H9 (cell line): ENCODE results near the gene BRSK2. TPM values are rescaled to one million over a fixed set of nuclear protein-coding genes. Genes with fewer than 3 reads are reported as not detected.

Experiments used
- DNase-seq: peaks from one replicate; pipeline ENCODE4 v3.0.0-alpha.2; 2017
- H2AFZ ChIP-seq: one replicate; pipeline ENCODE4 v1.6.1; 2013; ENCODE audit warnings: mild to moderate bottlenecking, low read length, control low read depth, moderate library complexity
- H2AK5ac ChIP-seq: 2 replicates; pipeline ENCODE4 v1.6.1; 2013; ENCODE audit warnings: low read length, control low read depth, mixed read lengths; ENCODE audit not compliant: insufficient read length
- H2BK120ac ChIP-seq: one replicate; pipeline ENCODE4 v1.6.1; 2013; ENCODE audit warnings: low read depth, mild to moderate bottlenecking, low read length, control low read depth, inconsistent platforms; ENCODE audit not compliant: poor library complexity, severe bottlenecking
- H2BK12ac ChIP-seq: 2 replicates; pipeline ENCODE4 v1.6.1; 2013; ENCODE audit warnings: low read length, control low read depth, mixed read lengths, low read depth; ENCODE audit not compliant: insufficient read length
- H2BK15ac ChIP-seq: 2 replicates; pipeline ENCODE4 v1.6.1; 2013; ENCODE audit warnings: low read depth, low read length, control low read depth
- H2BK20ac ChIP-seq: one replicate; pipeline ENCODE4 v1.6.1; 2013; ENCODE audit warnings: low read depth, mild to moderate bottlenecking, low read length, control low read depth, inconsistent platforms; ENCODE audit not compliant: poor library complexity, severe bottlenecking
- H2BK5ac ChIP-seq: 2 replicates; pipeline ENCODE4 v1.6.1; 2013; ENCODE audit warnings: low read length, control low read depth, mixed read lengths; ENCODE audit not compliant: insufficient read length
- H3K14ac ChIP-seq: 2 replicates; pipeline ENCODE4 v1.6.1; 2013; ENCODE audit warnings: low read length, control low read depth; ENCODE audit not compliant: insufficient read depth
- H3K18ac ChIP-seq: 2 replicates; pipeline ENCODE4 v1.6.1; 2013; ENCODE audit warnings: low read depth, mild to moderate bottlenecking, mixed read lengths, low read length, control low read depth; ENCODE audit not compliant: insufficient read length
- H3K23ac ChIP-seq: 2 replicates; pipeline ENCODE4 v1.6.1; 2013; ENCODE audit warnings: low read length, control low read depth, mixed read lengths, low read depth; ENCODE audit not compliant: insufficient read length
- H3K23me2 ChIP-seq: 2 replicates; pipeline ENCODE4 v1.6.1; 2013; ENCODE audit warnings: low read depth, mild to moderate bottlenecking, mixed read lengths, low read length, control low read depth; ENCODE audit not compliant: insufficient read length, poor library complexity, severe bottlenecking
- H3K27ac ChIP-seq: 2 replicates; pipeline ENCODE4 v1.5.1; 2013; ENCODE audit warnings: low read length, control low read depth, mixed read lengths, low read depth; ENCODE audit not compliant: insufficient read length
- H3K27me3 ChIP-seq: 2 replicates; pipeline ENCODE4 v1.6.1; 2013; ENCODE audit warnings: low read length, control low read depth, inconsistent platforms; ENCODE audit not compliant: insufficient read depth
- H3K4ac ChIP-seq: 2 replicates; pipeline ENCODE4 v1.6.1; 2013; ENCODE audit warnings: low read depth, mild to moderate bottlenecking, control low read depth, inconsistent platforms, low read length, moderate library complexity
- H3K4me1 ChIP-seq: 2 replicates; pipeline ENCODE4 v1.6.1; 2013; ENCODE audit warnings: low read length, control low read depth, inconsistent platforms; ENCODE audit not compliant: insufficient read depth
- H3K4me2 ChIP-seq: 2 replicates; pipeline ENCODE4 v1.6.1; 2013; ENCODE audit warnings: low read length, control low read depth, mixed read lengths; ENCODE audit not compliant: insufficient read length, insufficient read depth
- H3K56ac ChIP-seq: 2 replicates; pipeline ENCODE4 v1.6.1; 2013; ENCODE audit warnings: low read depth, mild to moderate bottlenecking, mixed read lengths, low read length, control low read depth; ENCODE audit not compliant: insufficient read length
- H3K79me1 ChIP-seq: 2 replicates; pipeline ENCODE4 v1.6.1; 2013; ENCODE audit warnings: low read depth, mild to moderate bottlenecking, moderate library complexity, low read length, control low read depth, inconsistent platforms; ENCODE audit not compliant: insufficient read depth, poor library complexity, severe bottlenecking
- H3K79me2 ChIP-seq: 2 replicates; pipeline ENCODE4 v1.6.1; 2013; ENCODE audit warnings: low read length, control low read depth, inconsistent platforms; ENCODE audit not compliant: insufficient read depth
- H3K9ac ChIP-seq: 2 replicates; pipeline ENCODE4 v1.6.1; 2013; ENCODE audit warnings: low read length, control low read depth, mixed read lengths; ENCODE audit not compliant: insufficient read length; ENCODE audit errors: extremely low read depth
- H3K9me3 ChIP-seq: one replicate; pipeline ENCODE4 v1.6.1; 2013; ENCODE audit warnings: low read depth, low read length, inconsistent platforms; ENCODE audit not compliant: control insufficient read depth
- H3T11ph ChIP-seq: one replicate; pipeline ENCODE4 v1.6.1; 2013; ENCODE audit warnings: mild to moderate bottlenecking, low read length, control low read depth, inconsistent platforms
- H4K20me1 ChIP-seq: one replicate; pipeline ENCODE4 v1.6.1; 2013; ENCODE audit not compliant: control insufficient read depth, insufficient read length, insufficient read depth
- H4K5ac ChIP-seq: 2 replicates; pipeline ENCODE4 v1.6.1; 2013; ENCODE audit warnings: low read depth, mild to moderate bottlenecking, mixed read lengths, low read length, control low read depth; ENCODE audit not compliant: insufficient read length
- H4K8ac ChIP-seq: replicated peaks from 2 replicates; pipeline ENCODE4 v1.6.1; 2013; ENCODE audit warnings: low read length, control low read depth, mixed read lengths, low read depth; ENCODE audit not compliant: insufficient read length
- H4K91ac ChIP-seq: 2 replicates; pipeline ENCODE4 v1.6.1; 2013; ENCODE audit warnings: low read depth, mild to moderate bottlenecking, moderate library complexity, mixed read lengths, low read length, control low read depth; ENCODE audit not compliant: insufficient read length
- H3K27ac Mint-ChIP-seq, 3 experiments: 2 replicates in 2 of 3; 3 replicates in 1 of 3; pipeline ENCODE4 v1.8.0; 2020 to 2021; ENCODE audit warnings: mixed read lengths in 3 of 3, mild to moderate bottlenecking in 1 of 3, moderate library complexity in 1 of 3
- H3K27me3 Mint-ChIP-seq: 2 replicates; pipeline ENCODE4 v1.8.0; 2021; ENCODE audit warnings: low read depth, mild to moderate bottlenecking, moderate library complexity, mixed read lengths
- H3K36me3 Mint-ChIP-seq, 3 experiments: 2 replicates in 2 of 3; 3 replicates in 1 of 3; pipeline ENCODE4 v1.8.0; 2020 to 2021; ENCODE audit warnings: low read depth in 3 of 3, mixed read lengths in 3 of 3; ENCODE audit not compliant: insufficient read depth in 1 of 3
- H3K4me1 Mint-ChIP-seq, 2 experiments: 2 replicates each; pipeline ENCODE4 v1.8.0; 2020; ENCODE audit warnings: mixed read lengths in 2 of 2
- H3K4me3 Mint-ChIP-seq, 2 experiments: 2 replicates in 1 of 2; 3 replicates in 1 of 2; pipeline ENCODE4 v1.8.0; 2020 to 2021; ENCODE audit warnings: mild to moderate bottlenecking in 2 of 2, mixed read lengths in 2 of 2, moderate library complexity in 1 of 2
- H3K9me3 Mint-ChIP-seq, 2 experiments: 2 replicates in 1 of 2; 3 replicates in 1 of 2; pipeline ENCODE4 v1.8.0; 2020; ENCODE audit warnings: mild to moderate bottlenecking in 2 of 2, mixed read lengths in 2 of 2, moderate library complexity in 1 of 2
- CTCF ChIP-seq: fragments of 200-600 bp; sonication (generic); conservative IDR thresholded peaks from 3 replicates; pipeline ENCODE4 v1.8.0; 2021; ENCODE audit warnings: antibody characterized with exemption, mild to moderate bottlenecking
- WGBS: extraction: QIAGEN DNeasy Blood & Tissue Kit; methylation state at CpG from one replicate; pipeline ENCODE4 v1.1.7; 2013; ENCODE audit warnings: missing lambda C conversion rate, low lambda C conversion rate, mixed read lengths; ENCODE audit not compliant: insufficient read length; ENCODE audit errors: extremely low coverage; 5-methylcytosine and 5-hydroxymethylcytosine counted together
- total RNA-seq: library from RNA; stranded (reverse); gene quantifications from 2 replicates; pipeline ENCODE4 v1.2.1, GENCODE V29; 2021

BRSK2 gene
- total RNA-seq, 1 experiment from 2014 or later = 28.4 TPM

- H3K9me3 Mint-ChIP-seq = peaks cover 4 to 11% of the 10 kb centered on the region in 2 experiments; a peak in 4 of 5 replicates
- H4K8ac ChIP-seq = no peak overlapping the region
- peaks cover 3% of the 10 kb centered on the region; the same call in 1 of the 2 replicates for H3K79me2 ChIP-seq
- H2BK12ac ChIP-seq = no peak overlapping the region
- H2BK15ac ChIP-seq = no peak overlapping the region
- no peaks in the 10 kb centered on the region for H3K9me3 ChIP-seq
- no peak overlapping the region for H3K23ac ChIP-seq
- no peak overlapping the region for H3K18ac ChIP-seq
- H3T11ph ChIP-seq = no peak overlapping the region
- no peak for DNase-seq
- H3K4me1 Mint-ChIP-seq = 0 out of 4 replicates have a peak, but pooled peaks cover 0 to under 1% of the 10 kb centered on the region in 2 experiments
- no CpG with 5 or more reads among the region's 12 CpGs for WGBS
- no peaks in the 10 kb centered on the region for H3K27me3 ChIP-seq
- no peak overlapping the region for H2AFZ ChIP-seq
- no peak overlapping the region for H4K5ac ChIP-seq
- H3K4me1 ChIP-seq = no peaks in the 10 kb centered on the region
- no peak overlapping the region for H3K9ac ChIP-seq
- H3K27ac ChIP-seq = no peak overlapping the region
- H2BK120ac ChIP-seq = no peak overlapping the region
- no peak overlapping the region for H2BK20ac ChIP-seq
- no peak overlapping the region for H3K56ac ChIP-seq
- H3K14ac ChIP-seq = no peak overlapping the region
- no peak overlapping the region for H3K4ac ChIP-seq
- no peak overlapping the region for H2AK5ac ChIP-seq
- no peak overlapping the region for H3K27ac Mint-ChIP-seq
- no peak for TF ChIP-seq CTCF
- H2BK5ac ChIP-seq = no peak overlapping the region
- no peaks in the 10 kb centered on the region for H3K79me1 ChIP-seq
- no peak overlapping the region for H3K4me3 Mint-ChIP-seq
- H3K36me3 Mint-ChIP-seq = peaks cover 1 to 9% (median 3%) of the 10 kb centered on the region in 3 experiments; a peak in 4 of 7 replicates
- no peak overlapping the region for H3K4me2 ChIP-seq
- no peak overlapping the region for H4K91ac ChIP-seq
- no peaks in the 10 kb centered on the region for H4K20me1 ChIP-seq
- H3K27me3 Mint-ChIP-seq = peaks cover 4% of the 10 kb centered on the region
- no peaks in the 10 kb centered on the region for H3K23me2 ChIP-seq
Measured at GRCh38 chr11:1491379-1491778, 101.6 kb downstream of the BRSK2 start.
